Suprapubic skin (tissue), 3 donors: ENCODE measurements around the gene OVOL2.

Experiments used
- EP300 ChIP-seq: sonication (generic); formaldehyde crosslinking; IDR thresholded peaks from one replicate; pipeline ENCODE4 v1.6.1; 2017; ENCODE audit warnings: antibody characterized with exemption
- POLR2A ChIP-seq, 2 donors: fragments of 450-650 bp; IDR thresholded peaks; one replicate each; pipeline ENCODE4 v1.6.1; 2017; ENCODE audit warnings: antibody characterized with exemption in 2 of 2, mild to moderate bottlenecking in 2 of 2, moderate library complexity in 2 of 2
- TF ChIP-seq, protein P1 (sequence below), 2 donors: fragments of 200-600 bp in 1 of 2; fragments of 450-650 bp in 1 of 2; sonication (generic) in 1 of 2; IDR thresholded peaks; one replicate each; pipeline ENCODE4 v1.5.1; 2016 to 2019; ENCODE audit warnings: antibody characterized with exemption in 2 of 2, mild to moderate bottlenecking in 1 of 2, moderate library complexity in 1 of 2

GRCh38 chr20:18019068-18019467, 38.6 kb downstream of the OVOL2 start:
- TF ChIP-seq POLR2A (IDR thresholded peaks at IDR 0.05) (no peak), EP300 (no peak)
- TF ChIP-seq, protein P1, sequence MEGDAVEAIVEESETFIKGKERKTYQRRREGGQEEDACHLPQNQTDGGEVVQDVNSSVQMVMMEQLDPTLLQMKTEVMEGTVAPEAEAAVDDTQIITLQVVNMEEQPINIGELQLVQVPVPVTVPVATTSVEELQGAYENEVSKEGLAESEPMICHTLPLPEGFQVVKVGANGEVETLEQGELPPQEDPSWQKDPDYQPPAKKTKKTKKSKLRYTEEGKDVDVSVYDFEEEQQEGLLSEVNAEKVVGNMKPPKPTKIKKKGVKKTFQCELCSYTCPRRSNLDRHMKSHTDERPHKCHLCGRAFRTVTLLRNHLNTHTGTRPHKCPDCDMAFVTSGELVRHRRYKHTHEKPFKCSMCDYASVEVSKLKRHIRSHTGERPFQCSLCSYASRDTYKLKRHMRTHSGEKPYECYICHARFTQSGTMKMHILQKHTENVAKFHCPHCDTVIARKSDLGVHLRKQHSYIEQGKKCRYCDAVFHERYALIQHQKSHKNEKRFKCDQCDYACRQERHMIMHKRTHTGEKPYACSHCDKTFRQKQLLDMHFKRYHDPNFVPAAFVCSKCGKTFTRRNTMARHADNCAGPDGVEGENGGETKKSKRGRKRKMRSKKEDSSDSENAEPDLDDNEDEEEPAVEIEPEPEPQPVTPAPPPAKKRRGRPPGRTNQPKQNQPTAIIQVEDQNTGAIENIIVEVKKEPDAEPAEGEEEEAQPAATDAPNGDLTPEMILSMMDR (IDR thresholded peaks at IDR 0.05), result no peak
